Central memory CD8-positive, alpha-beta T cell (primary cell): ENCODE data around the gene OSBPL6.

Experiments used
- ATAC-seq: fragments of 150-1000 bp; cut with Tn5 transposase; replicated peaks from 2 replicates; pipeline ENCODE4 v1.10.0; 2022; ENCODE audit warnings: mild to moderate bottlenecking, moderate FRiP score, moderate number of reproducible peaks; ENCODE audit not compliant: poor library complexity, severe bottlenecking; ENCODE audit errors: extremely low read depth
- DNase-seq, 2 donors: peaks; one replicate each; pipeline ENCODE4 v3.0.0; 2021; ENCODE audit warnings: low spot score in 2 of 2
- H3K27ac Mint-ChIP-seq: one replicate; pipeline ENCODE4 v1.8.0; 2022; ENCODE audit warnings: low read depth, mild to moderate bottlenecking, moderate library complexity, mixed read lengths
- H3K27me3 Mint-ChIP-seq: one replicate; pipeline ENCODE4 v1.8.0; 2022; ENCODE audit warnings: mixed read lengths
- H3K36me3 Mint-ChIP-seq: one replicate; pipeline ENCODE4 v1.8.0; 2022; ENCODE audit warnings: mild to moderate bottlenecking, moderate library complexity, mixed read lengths; ENCODE audit not compliant: insufficient read depth
- H3K4me1 Mint-ChIP-seq: one replicate; pipeline ENCODE4 v1.8.0; 2022; ENCODE audit warnings: mixed read lengths
- H3K4me3 Mint-ChIP-seq: one replicate; pipeline ENCODE4 v1.8.0; 2022; ENCODE audit warnings: mild to moderate bottlenecking, moderate library complexity, mixed read lengths
- H3K9me3 Mint-ChIP-seq: one replicate; pipeline ENCODE4 v1.8.0; 2022; ENCODE audit warnings: mixed read lengths

OSBPL6 gene

DNA sequence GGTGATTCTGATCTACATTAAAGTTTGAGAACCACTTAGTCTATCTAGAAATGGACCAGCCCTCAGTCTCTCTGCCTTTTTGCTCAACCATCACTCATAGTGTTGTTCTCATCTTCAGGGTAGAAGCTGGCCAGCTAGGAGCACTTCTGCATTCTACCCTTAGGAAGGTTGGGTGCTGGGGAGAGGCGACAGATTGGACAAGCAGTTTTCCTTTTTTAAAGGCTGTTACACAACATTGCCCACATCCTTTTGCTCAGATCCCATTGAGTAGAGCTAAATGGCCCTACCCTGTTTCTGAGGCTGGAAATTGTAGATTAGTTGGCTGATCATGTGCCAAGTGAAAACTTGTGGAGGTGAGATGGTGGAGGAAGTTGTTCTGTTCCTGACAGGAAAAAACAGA is 35.6 kb downstream of the OSBPL6 start:
- Mint-ChIP-seq H3K27me3 (peaks cover 16% of the 10 kb centered on the region), H3K27ac (no peak overlapping the region), H3K9me3 (no peaks in the 10 kb centered on the region), H3K4me3 (no peak overlapping the region), H3K4me1 (no peaks in the 10 kb centered on the region), H3K36me3 (no peaks in the 10 kb centered on the region)
- DNase-seq = no peak
- ATAC-seq = no peak

DNA sequence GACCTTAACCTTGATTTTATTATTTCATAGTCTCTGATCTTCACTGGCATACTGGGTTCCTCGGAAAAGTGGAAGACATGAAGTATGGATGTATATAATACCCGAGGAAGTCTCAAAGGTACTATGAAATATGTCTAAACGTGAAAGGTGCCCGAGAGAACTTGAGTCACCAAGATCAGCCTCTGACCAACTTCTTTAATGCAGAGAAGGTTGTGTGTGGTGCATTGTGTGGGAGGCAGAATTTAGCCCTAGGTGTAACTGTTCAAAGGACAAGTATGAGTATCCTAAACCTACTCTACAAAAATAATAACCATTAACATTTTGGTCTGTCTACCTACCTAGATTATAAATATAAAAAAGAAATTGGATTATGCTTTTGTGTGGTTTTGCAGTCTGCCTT is 36.1 kb downstream of the OSBPL6 start:
- no peak overlapping the region for H3K4me3 Mint-ChIP-seq
- no peaks in the 10 kb centered on the region for H3K36me3 Mint-ChIP-seq
- H3K27ac Mint-ChIP-seq = no peak overlapping the region
- H3K27me3 Mint-ChIP-seq = peaks cover 11% of the 10 kb centered on the region
- DNase-seq (no peak), ATAC-seq (no peak)
- no peaks in the 10 kb centered on the region for H3K9me3 Mint-ChIP-seq
- H3K4me1 Mint-ChIP-seq = no peaks in the 10 kb centered on the region

DNA sequence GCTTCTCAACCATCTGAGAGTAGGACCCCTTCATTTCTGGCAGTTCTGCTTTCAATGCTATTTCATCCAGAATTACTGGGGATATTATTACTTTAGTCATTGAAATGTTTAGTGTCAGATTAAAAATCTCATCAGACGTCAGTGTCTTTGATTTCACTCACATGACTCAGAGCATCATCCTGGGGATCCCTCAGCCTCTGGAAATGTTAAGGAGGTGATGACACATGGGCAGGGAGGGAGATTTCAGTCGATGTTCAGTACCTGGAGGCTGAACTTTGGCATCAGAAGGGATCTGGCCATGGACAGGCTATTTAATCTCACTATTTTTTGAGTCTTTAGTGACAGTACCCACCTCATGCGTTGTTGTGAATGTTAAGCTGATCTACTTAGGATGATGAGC is 39.1 kb downstream of the OSBPL6 start:
- ATAC-seq = no peak
- Mint-ChIP-seq H3K36me3 (peaks cover 2% of the 10 kb centered on the region), H3K27ac (no peak overlapping the region), H3K9me3 (no peaks in the 10 kb centered on the region), H3K4me1 (no peaks in the 10 kb centered on the region), H3K27me3 (peaks cover 18% of the 10 kb centered on the region), H3K4me3 (no peak overlapping the region)
- no peak for DNase-seq

DNA sequence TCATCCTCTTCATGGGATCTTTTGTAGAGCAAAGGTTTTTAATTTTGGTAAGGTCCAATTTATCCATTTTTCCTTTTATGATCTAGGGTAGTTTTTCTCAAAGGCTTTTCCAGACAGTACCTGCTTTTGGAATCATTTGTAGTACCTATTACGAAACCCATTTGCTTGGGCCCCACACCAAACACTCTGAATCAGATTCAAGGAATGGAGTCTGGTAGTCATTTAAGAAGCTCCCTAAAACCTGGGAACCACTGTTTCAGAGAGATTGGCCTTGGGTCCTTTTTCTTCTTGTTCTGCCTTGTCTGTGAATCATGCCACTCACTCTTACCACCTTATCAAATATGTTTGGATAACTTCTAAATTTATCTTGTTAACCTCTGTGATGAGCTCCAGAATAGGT is 40.3 kb downstream of the OSBPL6 start:
- Mint-ChIP-seq H3K4me1 (no peaks in the 10 kb centered on the region), H3K36me3 (peaks cover 2% of the 10 kb centered on the region), H3K9me3 (no peaks in the 10 kb centered on the region), H3K27ac (no peak overlapping the region), H3K27me3 (peaks cover 21% of the 10 kb centered on the region), H3K4me3 (no peak overlapping the region)
- DNase-seq (no peak), ATAC-seq (no peak)

DNA sequence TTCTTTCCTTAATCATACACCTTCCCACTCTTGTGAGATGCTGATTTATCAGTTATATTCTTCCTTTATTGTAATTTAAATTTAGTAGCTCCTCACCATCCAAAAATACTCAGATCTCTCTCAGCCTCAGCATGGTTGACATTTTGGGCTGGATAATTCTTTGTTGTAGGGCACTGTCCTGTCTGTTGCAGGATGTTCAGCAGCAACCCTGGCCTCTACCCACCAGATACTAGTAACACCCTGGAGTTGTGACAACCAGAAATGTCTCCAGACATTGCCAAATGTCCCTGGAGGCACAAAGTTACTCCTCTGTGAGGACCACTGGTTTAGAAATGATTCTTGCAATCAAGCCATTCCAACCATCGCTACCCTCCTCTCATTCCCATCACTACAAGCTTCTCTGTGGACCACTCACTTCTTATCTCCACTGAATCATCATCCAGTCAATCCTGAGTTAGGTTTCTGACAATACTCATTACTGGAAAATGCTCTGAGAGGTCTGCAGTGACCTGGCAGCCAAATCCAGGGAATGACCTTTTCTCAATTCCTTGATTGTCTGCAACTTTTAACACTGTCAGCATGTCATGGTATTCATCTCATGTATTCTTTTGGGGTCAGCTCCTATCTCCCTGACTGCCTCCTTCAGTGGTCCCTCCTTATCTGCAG is 43.3 kb downstream of the OSBPL6 start:
- DNase-seq (no peak), ATAC-seq (no peak)
- Mint-ChIP-seq H3K4me3 (no peak overlapping the region), H3K36me3 (peaks cover 2% of the 10 kb centered on the region), H3K27ac (no peak overlapping the region), H3K4me1 (no peaks in the 10 kb centered on the region), H3K9me3 (no peaks in the 10 kb centered on the region), H3K27me3 (peaks cover 28% of the 10 kb centered on the region)

DNA sequence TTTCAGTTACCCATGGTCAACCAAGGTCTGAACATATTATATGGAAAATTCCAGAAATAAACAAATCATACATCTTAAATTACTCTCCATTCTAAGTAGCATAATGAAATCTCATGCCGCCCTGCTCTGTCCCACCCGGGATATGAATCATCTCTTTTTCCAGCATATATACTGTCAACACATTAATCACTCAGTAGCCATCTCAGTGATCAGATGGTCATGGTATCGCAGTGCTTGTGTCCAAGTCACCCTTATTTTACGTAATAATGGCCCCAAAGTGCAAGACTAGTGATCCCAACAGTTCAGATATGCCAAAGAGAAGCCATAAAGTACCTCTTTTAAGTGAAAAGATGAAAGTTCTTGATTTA is 43.8 kb downstream of the OSBPL6 start:
- H3K27me3 Mint-ChIP-seq = peaks cover 28% of the 10 kb centered on the region
- H3K27ac Mint-ChIP-seq = no peak overlapping the region
- ATAC-seq (no peak), DNase-seq (no peak)
- no peak overlapping the region for H3K4me3 Mint-ChIP-seq
- no peaks in the 10 kb centered on the region for H3K9me3 Mint-ChIP-seq
- no peaks in the 10 kb centered on the region for H3K4me1 Mint-ChIP-seq
- peaks cover 2% of the 10 kb centered on the region for H3K36me3 Mint-ChIP-seq

DNA sequence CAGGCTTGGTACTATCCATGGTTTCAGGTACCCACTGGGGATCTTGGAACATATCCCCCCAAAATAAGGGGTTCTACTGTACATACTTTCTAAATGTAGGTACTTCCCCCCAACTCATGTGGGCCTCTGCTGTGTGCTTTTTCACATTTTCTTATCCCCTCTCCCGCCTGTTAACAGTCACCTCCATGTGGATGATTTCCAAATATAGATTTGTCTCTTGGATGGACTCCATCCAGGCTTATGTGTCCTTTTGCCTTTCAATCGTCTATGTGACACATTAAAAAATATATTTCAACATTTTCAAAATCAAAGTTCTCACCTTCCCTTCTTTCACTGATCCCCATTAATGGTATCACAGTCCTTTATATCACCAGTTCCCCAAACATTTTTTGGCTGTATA is 44.4 kb downstream of the OSBPL6 start:
- ATAC-seq (no peak), DNase-seq (no peak)
- Mint-ChIP-seq H3K4me1 (no peaks in the 10 kb centered on the region), H3K9me3 (no peaks in the 10 kb centered on the region), H3K27ac (no peak overlapping the region), H3K4me3 (no peak overlapping the region), H3K27me3 (peaks cover 32% of the 10 kb centered on the region), H3K36me3 (peaks cover 2% of the 10 kb centered on the region)

DNA sequence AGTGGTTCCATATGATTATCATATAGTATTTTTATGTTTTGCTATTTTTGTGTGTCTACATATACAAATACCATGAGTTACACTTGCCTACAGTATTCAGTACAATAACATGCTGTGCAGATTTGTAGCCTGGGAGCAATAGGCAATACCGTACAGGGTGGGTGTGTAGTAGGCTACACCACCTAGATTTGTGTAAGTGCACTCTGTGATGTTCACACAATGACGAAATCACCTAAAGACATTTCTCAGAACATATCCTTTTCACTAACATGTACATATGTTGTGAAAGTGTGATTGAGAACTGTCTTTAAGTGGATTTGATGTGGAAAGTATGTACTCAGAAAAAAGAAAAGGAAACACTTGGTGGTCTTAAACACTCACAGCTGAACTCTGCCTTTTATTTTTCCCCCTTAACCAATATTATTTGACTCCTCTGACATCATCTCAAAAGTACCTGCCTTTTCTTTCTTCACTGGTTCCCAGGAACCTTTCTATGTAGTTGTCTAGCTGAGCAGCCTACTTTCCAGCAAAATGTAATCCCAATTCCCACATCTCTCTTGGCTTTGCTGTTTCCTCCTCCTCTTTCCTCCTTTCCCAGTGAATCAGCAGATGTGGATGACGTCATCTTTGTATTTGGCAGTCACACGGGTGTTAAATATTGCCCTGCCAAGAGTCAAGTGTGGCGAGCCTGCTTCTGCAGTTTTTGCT is 47.7 kb downstream of the OSBPL6 start:
- no peak overlapping the region for H3K27ac Mint-ChIP-seq
- H3K4me3 Mint-ChIP-seq = no peak overlapping the region
- DNase-seq (no peak), ATAC-seq (no peak)
- H3K9me3 Mint-ChIP-seq = no peaks in the 10 kb centered on the region
- peaks cover 51% of the 10 kb centered on the region for H3K27me3 Mint-ChIP-seq
- no peaks in the 10 kb centered on the region for H3K4me1 Mint-ChIP-seq
- H3K36me3 Mint-ChIP-seq = peaks cover 2% of the 10 kb centered on the region

DNA sequence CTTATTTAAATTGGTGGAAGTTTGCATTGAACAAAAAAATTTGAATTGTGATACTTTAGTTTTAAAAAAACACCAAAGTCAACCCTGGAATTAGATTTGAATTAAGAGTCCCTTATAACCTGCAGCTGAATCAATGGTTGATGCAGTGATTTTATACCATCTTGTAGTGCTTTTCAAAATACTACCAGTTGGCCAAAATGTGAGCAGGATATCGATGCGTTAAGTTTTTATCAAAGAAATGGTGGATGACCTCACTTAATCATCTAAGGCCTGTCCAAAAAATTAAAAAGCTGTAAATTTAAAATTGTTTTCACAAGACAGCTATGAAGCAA is 48.2 kb downstream of the OSBPL6 start:
- no peak overlapping the region for H3K4me3 Mint-ChIP-seq
- ATAC-seq = no peak

DNA sequence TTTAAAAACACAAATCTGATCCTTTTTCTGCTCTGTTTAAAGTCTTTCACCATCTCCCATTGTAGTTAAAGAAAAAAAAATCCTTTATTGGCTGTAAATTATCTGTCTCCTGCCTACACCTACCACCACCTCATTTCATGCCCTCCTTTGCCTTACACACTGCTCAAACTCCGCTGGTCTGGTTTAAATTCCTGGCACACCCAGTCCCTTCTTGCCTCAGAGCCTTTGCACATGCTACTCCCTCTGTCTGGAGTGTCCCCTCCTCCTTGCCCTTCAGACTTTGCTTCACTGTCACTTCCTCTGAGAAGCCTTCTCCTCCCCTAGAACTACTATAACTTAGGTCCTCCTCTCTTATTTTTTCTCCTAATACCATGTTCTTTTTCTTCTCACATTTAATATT is 49.6 kb downstream of the OSBPL6 start:
- DNase-seq (no peak), ATAC-seq (no peak)
- H3K4me3 Mint-ChIP-seq = no peak overlapping the region
- no peaks in the 10 kb centered on the region for H3K9me3 Mint-ChIP-seq
- H3K27ac Mint-ChIP-seq = no peak overlapping the region
- no peaks in the 10 kb centered on the region for H3K36me3 Mint-ChIP-seq
- H3K4me1 Mint-ChIP-seq = no peaks in the 10 kb centered on the region
- peaks cover 35% of the 10 kb centered on the region for H3K27me3 Mint-ChIP-seq

More for the DNA sequence above, 48.2 kb downstream of the OSBPL6 start:
- H3K27ac Mint-ChIP-seq = no peak overlapping the region
- no peaks in the 10 kb centered on the region for H3K4me1 Mint-ChIP-seq
- H3K36me3 Mint-ChIP-seq = peaks cover 2% of the 10 kb centered on the region
- no peaks in the 10 kb centered on the region for H3K9me3 Mint-ChIP-seq
- DNase-seq = no peak
- peaks cover 46% of the 10 kb centered on the region for H3K27me3 Mint-ChIP-seq

DNA sequence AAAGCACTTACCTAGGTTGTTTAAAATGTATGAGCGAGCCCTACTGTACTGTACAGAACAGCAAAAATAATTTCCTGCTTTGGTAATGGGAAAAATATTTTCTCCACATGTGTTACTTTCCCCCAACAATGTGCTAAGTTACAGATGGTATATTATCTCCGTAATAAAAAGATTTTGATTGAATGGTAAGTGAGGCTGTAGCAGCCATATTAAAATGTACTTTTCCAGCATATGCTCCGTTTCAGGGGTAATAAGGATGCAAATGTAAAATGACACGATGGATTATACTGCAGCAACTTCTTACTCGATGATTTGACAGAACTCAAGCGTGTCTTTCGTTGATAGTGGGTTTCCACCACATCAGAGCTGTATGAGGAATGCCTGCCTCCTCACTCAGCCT is 50.5 kb downstream of the OSBPL6 start:
- peaks cover 32% of the 10 kb centered on the region for H3K27me3 Mint-ChIP-seq
- no peak overlapping the region for H3K27ac Mint-ChIP-seq
- DNase-seq (no peak), ATAC-seq (no peak)
- H3K36me3 Mint-ChIP-seq = no peaks in the 10 kb centered on the region
- H3K4me3 Mint-ChIP-seq = no peak overlapping the region
- no peaks in the 10 kb centered on the region for H3K9me3 Mint-ChIP-seq
- no peaks in the 10 kb centered on the region for H3K4me1 Mint-ChIP-seq

DNA sequence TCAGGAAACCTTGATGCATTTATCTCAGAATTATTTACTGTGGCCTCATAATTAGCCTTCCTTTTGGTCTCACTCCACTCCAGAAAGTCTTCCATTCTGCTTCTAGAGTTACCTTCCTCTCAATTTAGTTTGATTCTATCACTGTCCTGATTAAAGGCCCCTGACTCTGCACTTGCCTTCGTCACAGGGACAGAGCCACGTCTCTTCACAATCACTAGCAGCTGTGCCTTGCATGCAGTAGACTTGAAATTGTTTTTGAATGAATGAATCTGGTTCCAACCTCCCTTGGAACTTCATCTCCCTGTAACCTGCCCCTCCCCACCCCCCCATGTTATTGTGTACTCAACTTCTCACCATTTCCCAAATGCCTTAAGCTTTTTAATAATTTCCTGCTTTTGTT is 52.4 kb downstream of the OSBPL6 start:
- DNase-seq = no peak
- Mint-ChIP-seq H3K27ac (no peak overlapping the region), H3K4me3 (no peak overlapping the region), H3K9me3 (no peaks in the 10 kb centered on the region), H3K4me1 (no peaks in the 10 kb centered on the region), H3K27me3 (peaks cover 26% of the 10 kb centered on the region), H3K36me3 (no peaks in the 10 kb centered on the region)
- no peak for ATAC-seq

DNA sequence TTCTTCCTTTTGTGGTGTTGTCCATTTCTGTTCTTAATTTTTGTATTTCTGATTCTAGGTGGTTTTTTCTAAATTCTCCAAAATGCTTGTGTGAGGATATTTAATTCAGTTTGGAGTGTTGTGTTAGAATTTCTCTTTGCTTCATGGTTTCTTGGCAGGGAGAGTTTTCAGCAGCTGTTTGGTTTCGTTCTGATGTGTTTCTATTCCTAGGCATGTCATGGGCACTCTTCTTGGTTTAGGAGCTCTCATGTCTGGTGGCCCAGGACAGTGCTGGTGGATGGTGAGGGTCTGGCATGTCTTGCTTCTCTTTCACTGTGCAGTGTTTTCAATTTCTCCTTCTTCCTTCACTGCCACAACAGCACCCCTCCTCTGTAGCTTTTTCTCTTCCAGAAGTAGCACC is 52.9 kb downstream of the OSBPL6 start:
- ATAC-seq = no peak
- H3K9me3 Mint-ChIP-seq = no peaks in the 10 kb centered on the region
- no peaks in the 10 kb centered on the region for H3K36me3 Mint-ChIP-seq
- H3K4me3 Mint-ChIP-seq = no peak overlapping the region
- no peak overlapping the region for H3K27ac Mint-ChIP-seq
- H3K27me3 Mint-ChIP-seq = peaks cover 26% of the 10 kb centered on the region
- no peaks in the 10 kb centered on the region for H3K4me1 Mint-ChIP-seq
- no peak for DNase-seq
